GM21447 (cell line): Measurements from ENCODE around the gene NAALADL2.
"Not testable (repeated sequence)": the region's sequence is repeated elsewhere in the genome, so short reads cannot be mapped to it uniquely, and the experiment has no call there.

ENCODE experiments used
- ATAC-seq: cut with Tn5 transposase; IDR thresholded peaks from one replicate; pipeline ENCODE4 v1.9.1; 2021; ENCODE audit not compliant: unreplicated experiment

NAALADL2 gene

DNA sequence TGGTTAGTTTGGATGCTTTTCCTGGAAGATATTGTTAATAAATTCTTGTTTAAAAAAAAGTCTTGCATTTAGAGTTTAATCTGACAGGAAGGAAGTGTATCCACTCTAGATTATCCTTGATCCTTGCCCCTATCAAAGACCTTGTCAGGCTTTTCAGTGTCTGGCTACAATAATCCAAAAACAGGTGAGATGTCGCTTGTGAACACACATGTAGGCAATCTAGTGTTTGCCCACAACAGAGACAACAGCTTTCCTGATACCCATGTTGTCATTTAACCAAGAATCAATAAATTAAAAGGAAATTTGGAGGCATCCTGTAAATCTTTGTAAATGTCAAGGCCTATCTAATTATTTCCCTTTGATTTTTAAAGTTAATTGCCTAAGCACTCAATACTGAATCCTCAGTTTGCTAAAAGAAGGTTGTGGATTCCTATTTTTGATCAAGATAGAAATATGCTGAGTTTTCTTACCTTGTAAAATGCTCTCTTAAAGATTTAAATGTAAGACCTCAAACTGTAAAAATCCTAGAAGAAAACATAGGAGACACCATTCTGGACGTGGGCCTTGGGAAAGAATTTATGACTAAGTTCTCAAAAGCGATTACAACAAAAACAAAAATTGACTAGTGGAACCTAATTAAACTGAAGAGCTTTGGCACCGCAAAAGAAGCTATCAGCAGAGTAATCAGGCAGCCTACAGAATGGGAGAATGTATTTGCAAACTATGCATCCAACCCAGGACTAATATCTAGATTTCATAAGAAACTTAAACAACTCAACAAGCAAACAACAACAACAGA lies 207.7 kb downstream of the NAALADL2 start:
- no peak for ATAC-seq

DNA sequence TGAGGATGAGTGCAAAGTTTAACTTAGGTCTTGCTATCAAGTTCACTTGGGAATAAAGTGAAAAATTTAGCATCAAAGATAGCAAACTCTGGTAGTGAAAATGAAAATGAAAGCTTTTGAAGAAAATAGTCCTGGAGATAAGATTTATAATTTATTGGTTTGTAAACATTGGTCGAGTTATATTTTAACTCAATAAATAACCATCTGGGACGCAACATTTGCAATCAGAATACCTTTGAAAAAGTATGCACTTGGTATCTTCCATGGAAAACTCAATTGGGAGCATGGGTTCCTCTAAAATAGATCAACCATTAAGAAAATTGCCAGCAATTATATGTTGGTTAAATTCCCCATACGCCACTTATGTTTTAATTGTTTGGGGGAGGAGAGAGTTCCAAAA lies 209.5 kb downstream of the NAALADL2 start:
- no peak for ATAC-seq

DNA sequence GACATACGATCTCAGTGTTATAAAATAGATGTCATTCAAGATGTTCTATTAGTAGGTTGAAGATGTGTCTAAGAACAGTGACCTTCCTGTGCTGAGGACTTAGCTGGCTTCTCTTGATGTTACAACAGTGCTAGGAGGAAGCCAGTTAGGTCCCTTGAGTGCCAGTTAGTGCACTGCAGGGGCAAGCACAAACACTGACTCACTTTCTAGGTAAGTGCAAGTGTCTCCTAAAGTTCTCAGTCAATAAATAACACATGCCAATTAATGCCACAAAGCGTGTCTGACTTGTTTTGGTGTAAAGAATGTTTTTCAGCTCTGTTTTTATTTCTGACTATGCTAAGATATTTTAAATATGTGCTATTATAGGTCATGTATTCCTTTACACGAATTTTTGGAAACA lies 211.8 kb downstream of the NAALADL2 start:
- no peak for ATAC-seq

DNA sequence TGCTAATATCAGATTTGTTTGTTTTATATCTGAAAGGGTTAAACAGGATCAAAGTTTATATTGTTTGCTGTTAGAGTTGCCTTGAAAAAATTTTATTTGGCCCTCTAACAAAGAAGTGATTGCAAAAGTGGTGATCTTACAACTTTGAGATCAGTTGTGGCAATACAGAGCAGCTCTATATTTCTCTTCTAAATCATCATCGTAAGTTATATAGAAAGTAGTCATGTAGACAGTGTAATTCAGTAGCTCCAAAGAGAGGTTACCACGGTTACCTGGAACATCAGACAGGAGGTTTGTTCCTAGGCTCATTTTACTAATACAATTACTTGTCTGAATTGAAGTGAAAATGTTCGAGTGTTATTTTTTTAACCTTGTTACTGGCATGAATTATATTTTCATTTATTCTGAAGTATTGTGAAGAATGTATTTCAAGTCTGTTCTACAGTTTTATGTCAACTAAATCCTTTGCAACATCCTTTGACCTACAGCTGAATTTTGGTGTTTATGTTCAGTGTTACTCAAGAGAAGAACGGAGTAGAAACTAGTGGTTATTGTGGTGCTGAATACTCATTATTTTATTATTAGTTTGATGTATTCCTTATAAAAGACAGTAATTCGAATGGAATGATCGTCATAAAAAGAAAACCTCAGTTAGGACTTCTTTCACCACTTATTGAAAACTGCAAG lies 214.2 kb downstream of the NAALADL2 start:
- no peak for ATAC-seq

DNA sequence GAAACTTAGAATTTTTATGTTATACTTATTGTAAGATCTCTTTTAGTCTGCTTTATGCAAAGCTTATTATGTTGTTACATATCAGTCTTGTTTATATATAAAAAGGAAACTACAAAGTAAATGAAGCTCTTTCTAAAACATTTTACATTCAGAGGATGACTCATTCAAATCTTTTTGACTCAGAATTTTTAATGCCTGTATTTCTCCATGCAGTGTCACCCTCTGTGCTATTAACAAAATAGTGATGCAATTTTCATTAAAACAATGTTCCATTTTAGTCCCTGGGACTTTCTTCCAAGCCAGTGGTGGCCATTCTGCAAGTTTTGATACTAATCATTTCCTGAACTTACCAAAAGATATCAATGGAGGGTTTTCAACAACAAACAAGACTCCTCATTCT lies 216.1 kb downstream of the NAALADL2 start:
- ATAC-seq, result no peak

DNA sequence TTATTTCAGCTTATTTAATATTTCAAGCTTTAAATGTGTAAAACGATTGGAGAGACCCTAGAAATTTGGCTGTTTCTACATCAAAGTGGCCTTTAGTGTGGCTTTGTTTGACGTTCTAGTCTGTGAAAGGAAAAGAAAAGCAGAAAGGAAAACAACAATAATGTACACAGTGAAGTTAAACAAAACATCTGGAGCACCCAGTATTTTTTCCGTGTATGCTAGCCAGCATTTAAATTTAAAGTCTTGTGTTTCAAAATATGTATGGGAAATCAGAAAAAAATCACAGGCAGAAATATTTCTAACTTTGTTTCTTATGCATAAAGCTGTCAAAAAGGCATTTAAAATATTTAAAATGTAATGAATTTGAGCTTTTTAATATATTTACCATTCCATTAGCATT lies 218.1 kb downstream of the NAALADL2 start:
- no peak for ATAC-seq

DNA sequence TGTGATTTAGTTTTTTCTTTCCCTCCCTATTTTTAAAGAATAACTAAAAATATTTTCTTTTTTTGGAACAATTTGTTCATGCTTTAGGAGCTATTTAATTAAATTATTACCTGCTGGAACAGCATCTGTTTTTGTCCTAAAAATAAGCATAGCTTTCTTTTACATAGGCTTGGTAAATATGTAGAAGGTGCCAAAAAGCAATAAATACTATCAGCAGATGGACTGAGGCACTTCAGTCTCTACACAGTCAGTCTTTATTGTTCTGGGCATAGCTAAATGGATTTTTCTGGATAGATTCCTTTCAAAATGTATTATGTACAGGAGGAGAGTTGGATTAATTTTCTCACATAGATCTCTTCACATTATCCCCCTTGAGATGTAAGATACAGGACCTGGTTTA lies 223.5 kb downstream of the NAALADL2 start:
- ATAC-seq, result no peak

DNA sequence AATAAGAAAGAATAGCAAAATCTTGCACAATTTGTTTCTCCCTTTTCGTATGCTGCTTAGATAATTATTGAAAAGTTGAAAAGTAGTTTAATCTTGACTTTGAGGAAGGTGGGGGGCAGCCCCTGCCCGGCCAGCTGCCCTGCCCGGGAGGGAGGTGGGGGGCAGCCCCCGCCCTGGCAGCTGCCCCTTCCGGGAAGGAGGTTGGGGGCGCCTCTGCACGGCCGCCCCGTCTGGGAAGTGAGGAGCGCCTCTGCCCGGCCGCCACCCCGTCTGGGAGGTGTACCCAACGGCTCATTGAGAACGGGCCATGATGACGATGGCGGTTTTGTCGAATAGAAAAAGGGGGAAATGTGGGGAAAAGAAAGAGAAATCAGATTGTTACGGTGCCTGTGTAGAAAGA lies 228.0 kb downstream of the NAALADL2 start:
- ATAC-seq, result not testable (repeated sequence)

DNA sequence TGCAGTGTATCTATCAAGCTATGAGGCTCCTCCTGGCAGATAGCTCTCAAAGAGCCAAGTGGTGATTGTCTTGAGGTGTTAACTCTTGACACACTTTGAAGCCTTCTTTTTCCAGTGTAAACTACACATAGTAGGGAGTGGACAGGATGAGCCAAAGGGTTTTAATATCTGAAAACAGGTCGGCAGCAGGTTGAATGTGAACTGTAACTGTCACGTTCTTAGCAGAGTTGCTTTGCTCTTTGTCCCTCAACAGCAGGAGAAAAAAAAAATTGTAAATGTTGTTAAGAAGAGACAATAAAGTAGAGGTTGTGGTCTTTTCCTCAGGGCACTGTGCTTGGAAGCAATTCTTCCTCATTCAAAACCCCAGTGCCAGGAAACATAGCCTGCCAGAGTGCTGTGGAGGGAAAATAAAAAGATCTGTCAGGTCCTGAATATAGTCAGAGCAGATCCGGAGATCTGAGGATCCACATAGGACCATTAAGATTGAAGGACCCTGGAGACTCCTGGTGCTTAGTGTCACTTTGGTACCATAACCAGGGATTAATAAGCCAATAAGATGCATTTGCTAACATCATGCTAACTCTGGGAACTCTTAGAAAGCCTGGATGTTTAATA lies 229.7 kb downstream of the NAALADL2 start:
- no peak for ATAC-seq

DNA sequence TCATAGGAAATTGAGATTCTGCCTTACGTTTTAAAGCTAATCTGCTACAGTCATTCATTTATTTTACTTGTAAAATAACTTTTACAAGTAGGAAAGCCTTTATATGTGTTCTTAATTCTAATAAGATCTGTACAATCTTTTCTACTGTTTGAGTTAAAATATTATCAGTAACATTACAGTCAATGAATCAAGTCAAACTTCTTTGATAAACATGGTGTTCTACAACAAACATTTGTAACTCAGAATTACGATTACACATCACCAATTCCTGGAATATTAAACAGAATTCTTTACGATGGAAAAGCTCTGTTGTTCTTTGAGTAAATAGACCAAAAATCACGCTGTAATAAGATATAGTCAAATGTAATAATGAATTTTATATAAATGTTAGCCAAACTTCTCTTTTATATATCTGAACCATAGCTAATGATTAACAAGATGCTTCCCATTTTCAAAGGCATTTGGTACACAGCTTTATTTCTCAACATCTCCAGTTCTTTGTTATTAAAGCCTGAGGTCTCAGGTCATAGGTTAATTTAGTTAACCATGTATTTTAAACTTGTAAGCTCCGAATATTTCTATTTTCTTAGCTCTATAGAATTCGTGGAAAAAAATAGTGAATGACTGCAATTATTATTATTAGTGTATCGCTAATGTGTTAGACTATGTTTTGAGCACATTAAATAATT lies 232.4 kb downstream of the NAALADL2 start:
- ATAC-seq, result no peak

DNA sequence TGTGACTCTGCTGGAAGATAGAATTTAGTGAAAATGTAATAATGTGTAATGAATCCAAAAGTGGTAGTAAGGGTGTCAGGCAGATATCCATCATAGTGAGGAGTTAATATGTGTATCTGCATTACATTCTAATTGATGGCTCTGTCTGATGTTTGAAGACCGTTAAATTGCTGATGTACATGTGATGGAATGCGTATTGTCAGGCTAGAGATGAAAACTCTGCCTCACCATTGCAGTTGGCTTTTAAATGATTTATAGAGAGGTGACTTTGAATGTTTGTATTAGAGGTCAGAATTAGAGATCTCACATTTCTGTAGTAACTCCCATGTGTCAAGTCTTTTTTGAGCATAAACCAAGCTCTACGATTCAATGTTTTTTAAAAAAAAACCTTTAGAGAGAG lies 234.6 kb downstream of the NAALADL2 start:
- ATAC-seq, result no peak

DNA sequence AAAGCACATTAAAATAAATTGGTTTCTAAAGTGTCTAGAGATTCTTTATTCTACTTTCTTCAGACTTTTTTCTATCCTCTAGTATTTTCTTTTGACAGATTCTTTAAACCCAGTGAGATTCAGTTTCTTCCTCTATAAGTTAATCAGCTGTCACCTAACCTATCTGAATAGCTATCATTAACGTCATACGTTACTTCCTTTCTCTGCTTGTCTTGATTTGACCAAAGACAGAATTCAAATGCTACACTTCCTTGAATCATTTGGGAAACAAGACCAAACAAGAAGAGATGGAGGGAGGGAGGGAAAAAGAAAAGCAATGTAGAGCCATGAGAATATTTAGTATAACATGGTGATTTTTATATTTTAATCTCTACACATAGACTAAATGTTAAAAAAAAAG lies 235.2 kb downstream of the NAALADL2 start:
- no peak for ATAC-seq

DNA sequence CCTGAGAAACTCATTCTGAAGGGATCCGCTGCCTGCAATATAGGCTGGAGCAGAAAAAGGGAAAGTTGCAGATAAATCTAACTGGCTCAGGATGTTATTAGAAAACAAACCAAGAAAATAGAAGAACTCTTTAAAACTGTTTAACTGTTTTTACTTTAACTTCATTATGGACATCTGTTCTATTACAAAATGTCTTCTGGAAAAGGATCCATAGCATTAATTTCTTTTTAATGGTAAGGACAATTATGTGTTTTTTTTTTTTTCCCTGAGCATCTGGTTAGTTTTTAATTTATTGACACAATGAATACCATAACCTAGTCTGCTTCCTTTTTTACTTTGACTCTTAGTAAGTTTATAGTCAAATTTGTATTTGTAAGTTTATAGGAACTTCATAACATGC lies 239.5 kb downstream of the NAALADL2 start:
- ATAC-seq, result no peak

DNA sequence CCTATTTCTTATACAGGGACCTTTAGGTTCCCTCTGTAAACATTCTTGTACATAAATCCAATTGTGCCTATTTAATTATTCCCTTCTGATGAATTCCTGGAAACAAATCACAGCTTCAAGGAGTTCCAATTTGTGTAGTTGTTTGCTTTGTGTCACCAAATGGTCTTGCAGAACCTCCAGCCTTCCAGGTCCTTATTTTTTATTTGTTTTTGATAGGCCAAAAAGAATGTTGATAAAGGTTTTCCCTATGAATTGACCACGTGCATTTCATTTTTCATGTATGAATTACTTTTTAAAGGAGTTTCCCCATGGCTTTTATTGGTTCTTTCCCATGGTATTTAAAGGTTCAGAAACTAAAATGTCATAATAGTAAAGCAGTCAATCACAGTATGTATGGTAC lies 243.0 kb downstream of the NAALADL2 start:
- ATAC-seq, result no peak

DNA sequence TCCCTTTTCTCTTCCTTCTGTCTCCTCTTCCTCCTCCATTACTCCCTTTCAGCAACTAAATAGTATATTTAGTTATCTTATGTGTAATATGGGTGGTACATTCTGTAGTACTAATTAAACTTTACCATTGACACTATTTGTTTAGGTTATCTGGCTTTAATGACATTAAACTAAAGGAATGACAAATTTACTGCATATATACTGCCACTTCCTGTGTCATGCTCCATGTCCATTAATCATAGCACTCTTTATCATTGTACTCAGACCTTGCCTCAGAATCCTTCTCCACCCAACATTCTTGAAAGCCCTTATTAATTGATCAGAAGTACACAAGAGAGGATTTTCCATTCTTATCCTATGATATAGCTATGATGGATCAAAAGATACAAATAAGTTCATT lies 244.2 kb downstream of the NAALADL2 start:
- no peak for ATAC-seq

DNA sequence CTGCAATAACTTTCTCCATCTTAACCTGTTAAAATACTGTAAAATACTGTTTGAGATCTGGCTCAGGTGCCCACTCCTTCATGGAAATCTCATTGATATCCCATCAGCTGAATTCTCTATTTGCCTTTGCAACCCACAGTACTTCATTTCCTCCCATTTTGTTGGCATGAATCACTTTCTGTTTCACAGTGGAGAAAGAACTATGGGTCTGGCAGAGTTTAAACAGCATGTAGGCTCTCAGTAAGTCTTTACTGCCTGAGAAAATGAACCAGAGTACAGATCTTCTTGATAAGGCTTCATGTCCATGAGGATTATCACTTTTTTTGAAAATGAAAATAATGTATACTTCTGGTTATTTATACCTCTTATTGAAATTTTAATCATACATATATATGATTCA lies 245.9 kb downstream of the NAALADL2 start:
- no peak for ATAC-seq

DNA sequence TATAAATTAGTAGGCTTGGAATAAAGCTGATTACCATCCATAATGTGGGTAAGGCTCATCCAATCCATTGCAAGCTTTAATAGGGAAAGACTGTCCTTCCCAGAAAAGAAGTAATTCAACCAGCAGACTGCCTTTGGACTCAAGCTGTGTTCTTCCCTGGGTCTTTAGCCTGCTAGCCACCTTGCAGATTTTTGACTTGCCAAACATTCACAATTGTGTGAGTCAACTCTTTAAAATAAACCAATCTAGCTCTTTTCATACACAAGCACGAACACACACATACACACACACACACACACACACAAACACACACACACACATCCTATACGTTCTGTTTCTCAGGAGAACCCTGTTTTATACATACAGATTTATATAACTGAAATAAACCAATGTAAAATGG lies 248.1 kb downstream of the NAALADL2 start:
- no peak for ATAC-seq

DNA sequence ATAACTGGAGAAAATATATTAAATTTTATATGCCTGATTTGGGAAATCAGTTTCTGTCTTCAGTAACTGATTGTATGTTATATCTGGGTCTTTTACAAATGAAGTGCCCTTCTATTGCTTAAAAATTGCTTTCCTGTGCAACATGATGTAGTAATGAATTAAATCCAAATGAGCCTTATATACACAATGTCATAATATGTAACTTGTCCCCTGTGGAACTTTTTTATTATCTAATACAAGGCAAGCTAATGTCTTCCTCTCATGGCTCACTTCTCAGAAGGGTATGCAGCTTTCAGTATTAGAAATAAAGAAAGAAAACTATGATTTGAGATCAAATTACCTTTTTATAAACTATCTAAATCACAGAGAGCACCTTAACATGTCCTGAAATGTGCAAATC lies 248.9 kb downstream of the NAALADL2 start:
- ATAC-seq, result no peak

DNA sequence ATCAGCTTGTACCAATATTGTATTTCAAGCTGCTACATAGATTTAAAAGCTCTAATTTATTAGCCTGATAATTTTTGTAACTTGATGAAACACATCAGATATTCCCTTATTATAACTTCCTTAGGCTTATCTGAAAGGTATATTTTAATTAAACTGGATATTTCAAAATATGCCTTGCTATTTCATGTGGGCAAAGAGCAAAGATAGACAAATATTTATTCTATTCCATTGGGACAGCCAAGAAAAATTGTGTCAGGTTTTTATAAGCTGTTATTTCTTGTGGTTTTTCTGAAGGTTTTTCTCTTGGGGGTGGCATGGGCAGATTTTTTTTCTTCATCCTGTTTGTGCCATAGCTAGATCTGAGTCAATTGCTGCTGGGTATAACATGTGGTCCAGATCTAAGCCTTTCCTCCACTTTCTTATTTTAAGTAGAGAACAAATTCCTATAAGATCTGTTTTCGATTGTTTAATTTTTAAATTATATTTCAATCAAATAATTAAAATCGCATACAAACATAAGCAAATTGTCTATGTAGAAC lies 249.5 kb downstream of the NAALADL2 start:
- no peak for ATAC-seq

DNA sequence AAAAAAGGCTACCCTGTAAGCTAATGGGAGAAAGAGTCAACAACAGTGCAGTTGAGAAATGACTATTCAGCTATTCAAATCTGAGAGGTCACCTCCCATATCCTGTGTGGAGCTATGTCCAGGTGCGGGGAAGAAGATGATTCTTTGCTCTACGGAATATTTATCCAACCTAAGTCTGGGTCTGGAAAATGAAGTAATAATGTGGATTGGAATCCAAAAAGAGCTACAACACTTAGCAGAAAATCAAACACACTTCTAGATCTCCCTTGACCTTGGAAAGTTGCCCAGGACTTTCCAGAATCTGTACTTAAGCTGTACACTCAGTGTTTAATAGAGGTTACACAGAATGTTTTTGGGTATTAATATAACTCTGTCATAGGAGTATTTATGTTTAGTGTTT lies 251.9 kb downstream of the NAALADL2 start:
- no peak for ATAC-seq

DNA sequence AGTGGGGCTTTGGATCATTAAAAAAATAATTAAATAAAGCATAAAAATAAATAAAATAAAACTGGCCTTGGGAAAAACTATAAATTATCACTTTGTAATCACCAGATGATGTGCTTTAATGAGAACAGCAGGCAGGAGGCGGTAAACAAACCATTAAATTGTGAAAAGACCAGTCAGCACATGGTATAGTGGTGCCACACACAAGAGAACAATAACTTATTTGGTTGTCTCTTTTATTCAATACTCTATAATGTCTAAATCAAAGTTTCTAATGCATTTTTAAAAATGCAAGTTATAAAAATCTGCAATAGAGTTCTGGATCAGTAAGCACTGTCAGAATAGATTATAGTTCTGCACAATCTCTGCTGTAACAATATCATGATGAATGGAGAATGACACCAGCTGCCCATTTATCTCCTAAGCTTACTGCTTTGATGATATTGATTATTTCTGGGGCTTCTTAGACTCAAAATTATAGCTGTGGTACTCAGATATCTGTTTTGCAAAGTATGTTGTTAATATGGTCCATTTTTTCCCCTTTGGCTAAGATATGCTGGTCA lies 259.3 kb downstream of the NAALADL2 start:
- no peak for ATAC-seq
